LNCaP clone FGC (cell line): Measurements from ENCODE around the gene UBQLNL.

Experiments
- DNase-seq: peaks from one replicate; pipeline ENCODE4 v3.0.0-alpha.2; 2011; ENCODE audit warnings: low read depth
- H3K4me3 ChIP-seq: 2 replicates; pipeline ENCODE4 v1.5.1; 2011; ENCODE audit warnings: mild to moderate bottlenecking, low read depth, low read length, control low read depth
- CTCF ChIP-seq: IDR thresholded peaks from 2 replicates; pipeline ENCODE4 v1.5.1; 2012; ENCODE audit warnings: mild to moderate bottlenecking; ENCODE audit not compliant: control insufficient read depth, insufficient read depth; ENCODE audit errors: extremely low read depth

Gene UBQLNL

GRCh38 chr11:5528495-5528894 lies 12.0 kb upstream of the UBQLNL start:
- H3K4me3 ChIP-seq: no peak overlapping the region
- TF ChIP-seq CTCF: no peak
- DNase-seq: no peak

GRCh38 chr11:5527716-5528115 lies 11.2 kb upstream of the UBQLNL start:
- no peak for DNase-seq
- TF ChIP-seq CTCF: no peak

GRCh38 chr11:5524756-5525155 lies 8.3 kb upstream of the UBQLNL start:
- no peak overlapping the region for H3K4me3 ChIP-seq
- no peak for TF ChIP-seq CTCF
- DNase-seq: no peak

More at GRCh38 chr11:5527716-5528115, 11.2 kb upstream of the UBQLNL start:
- no peak overlapping the region for H3K4me3 ChIP-seq

DNA sequence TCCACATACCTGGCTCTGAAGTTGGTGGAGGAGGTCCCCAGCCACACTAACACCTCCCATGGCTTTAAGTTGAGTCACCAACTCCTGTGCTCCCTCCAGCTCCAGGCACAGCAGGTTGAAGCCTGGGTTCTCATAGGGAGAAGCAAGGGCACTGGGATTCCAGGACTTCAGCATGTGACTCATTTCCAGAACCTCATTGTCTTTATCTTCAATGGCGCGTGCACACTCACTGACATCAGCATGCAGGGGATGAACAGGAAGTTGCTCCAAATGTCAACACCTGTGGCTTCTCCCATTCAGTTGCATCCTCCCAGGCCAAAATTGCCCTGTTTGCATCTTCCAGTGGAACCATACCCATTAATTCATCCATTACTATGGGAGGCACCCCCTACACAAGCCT lies 5.8 kb upstream of the UBQLNL start:
- TF ChIP-seq CTCF: no peak

DNA sequence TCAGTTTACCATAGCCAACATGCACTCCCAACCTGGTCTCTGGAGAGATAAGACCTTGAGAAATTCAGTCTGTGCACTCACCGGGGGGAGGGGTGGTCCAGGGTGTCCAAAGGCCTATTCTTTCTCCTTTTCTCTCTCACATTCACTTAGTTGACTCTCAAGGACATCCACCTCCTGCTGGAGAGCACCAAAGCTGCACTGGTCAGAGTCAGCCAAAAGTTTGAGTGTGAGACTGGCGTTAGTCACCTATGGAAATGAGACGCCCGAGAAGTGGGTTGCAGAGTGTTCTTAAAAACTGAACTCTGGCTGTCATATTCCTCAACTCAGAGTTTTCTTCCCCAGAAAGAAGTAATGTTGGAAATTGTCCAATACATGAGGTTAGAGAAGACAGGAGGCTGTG lies 5.0 kb upstream of the UBQLNL start:
- no peak for DNase-seq
- no peak for TF ChIP-seq CTCF
- H3K4me3 ChIP-seq: no peak overlapping the region

More for the DNA sequence above, 5.8 kb upstream of the UBQLNL start:
- no peak for DNase-seq
- H3K4me3 ChIP-seq: no peak overlapping the region

DNA sequence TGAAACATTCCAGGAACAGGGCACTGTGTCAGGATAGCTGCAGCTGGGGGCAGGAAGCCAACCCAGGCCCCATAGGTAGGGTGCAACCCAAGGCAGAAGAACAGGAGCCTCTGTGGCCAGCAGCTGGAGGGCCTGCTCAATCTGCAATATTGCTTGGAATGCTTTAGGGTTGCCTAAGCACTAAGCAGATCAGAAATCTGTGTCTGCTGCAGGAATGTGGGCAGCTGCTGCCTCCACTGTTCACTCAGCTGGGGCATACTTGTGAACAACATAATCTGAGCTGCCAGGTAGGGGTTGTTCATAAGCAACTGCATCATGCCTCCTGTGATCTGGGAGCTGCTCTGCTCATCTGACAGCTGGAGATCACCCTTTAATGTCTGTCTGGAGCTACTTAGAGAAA lies 1.7 kb downstream of the UBQLNL start:
- H3K4me3 ChIP-seq: no peak overlapping the region
- no peak for TF ChIP-seq CTCF
- DNase-seq: no peak

DNA sequence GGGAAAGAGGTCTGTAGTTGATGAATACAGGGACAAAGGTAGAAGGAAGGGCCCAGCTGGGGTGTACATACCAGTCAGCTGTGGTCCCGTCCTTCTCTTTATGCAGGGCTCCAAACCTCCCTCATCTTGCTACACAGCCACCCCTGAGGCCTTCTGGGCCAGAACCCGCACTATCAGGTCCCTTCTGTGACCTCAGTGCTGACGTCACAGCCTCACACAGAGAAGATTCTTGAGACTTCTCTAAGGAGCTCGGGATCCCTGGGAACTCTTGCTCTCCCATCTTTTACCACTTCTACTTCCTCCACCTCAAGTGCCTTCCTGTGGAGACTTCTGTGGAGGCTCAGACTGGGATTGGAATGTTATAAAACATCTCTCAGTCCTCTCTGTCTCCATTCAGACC lies 6.7 kb downstream of the UBQLNL start, which contains the start of gene UBQLN3:
UBQLN3 (minus strand) TSS at position 155 of the 400 bp plus-strand sequence. CDS start 399 bp downstream, outside the sequence.
- DNase-seq: no peak
- H3K4me3 ChIP-seq: no peak within 1 kb of the TSS
- no peak for TF ChIP-seq CTCF
